Esophagus squamous epithelium (tissue), 4 donors: ENCODE results near the gene ZNF595.

Source experiments
- POLR2A ChIP-seq, 4 donors: fragments of 450-650 bp; IDR thresholded peaks; one replicate each; pipeline ENCODE4 v1.6.1; 2017; ENCODE audit warnings: antibody characterized with exemption in 4 of 4, mild to moderate bottlenecking in 4 of 4, moderate library complexity in 3 of 4
- TF ChIP-seq, protein P1 (sequence below), 6 experiments: fragments of 450-650 bp in 4 of 6; fragments of 200-600 bp in 2 of 6; sonication (generic) in 2 of 6; IDR thresholded peaks; one replicate each; pipeline ENCODE4 v1.5.1; 2016 to 2019; ENCODE audit warnings: antibody characterized with exemption in 6 of 6, mild to moderate bottlenecking in 4 of 6, moderate library complexity in 4 of 6

DNA sequence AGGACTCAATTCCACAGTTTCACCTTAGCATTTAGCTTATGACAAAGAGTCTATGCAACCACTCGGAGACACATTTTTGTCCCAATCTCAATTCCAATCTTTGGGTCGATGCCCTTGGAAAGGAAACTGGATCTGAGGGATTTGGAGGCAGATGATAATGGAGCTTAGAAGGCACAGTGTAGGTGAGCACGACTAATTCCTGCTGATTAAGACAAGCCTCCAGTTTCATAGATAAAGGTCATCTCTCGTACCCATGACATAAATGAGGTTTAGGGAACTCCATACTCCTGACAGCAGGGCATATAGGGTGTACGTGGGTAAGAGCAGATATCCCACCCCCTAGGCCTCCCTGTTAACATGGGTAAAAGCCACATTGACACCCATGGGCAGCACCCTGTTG, 46.7 kb downstream of the ZNF595 start:
- TF ChIP-seq, protein P1, sequence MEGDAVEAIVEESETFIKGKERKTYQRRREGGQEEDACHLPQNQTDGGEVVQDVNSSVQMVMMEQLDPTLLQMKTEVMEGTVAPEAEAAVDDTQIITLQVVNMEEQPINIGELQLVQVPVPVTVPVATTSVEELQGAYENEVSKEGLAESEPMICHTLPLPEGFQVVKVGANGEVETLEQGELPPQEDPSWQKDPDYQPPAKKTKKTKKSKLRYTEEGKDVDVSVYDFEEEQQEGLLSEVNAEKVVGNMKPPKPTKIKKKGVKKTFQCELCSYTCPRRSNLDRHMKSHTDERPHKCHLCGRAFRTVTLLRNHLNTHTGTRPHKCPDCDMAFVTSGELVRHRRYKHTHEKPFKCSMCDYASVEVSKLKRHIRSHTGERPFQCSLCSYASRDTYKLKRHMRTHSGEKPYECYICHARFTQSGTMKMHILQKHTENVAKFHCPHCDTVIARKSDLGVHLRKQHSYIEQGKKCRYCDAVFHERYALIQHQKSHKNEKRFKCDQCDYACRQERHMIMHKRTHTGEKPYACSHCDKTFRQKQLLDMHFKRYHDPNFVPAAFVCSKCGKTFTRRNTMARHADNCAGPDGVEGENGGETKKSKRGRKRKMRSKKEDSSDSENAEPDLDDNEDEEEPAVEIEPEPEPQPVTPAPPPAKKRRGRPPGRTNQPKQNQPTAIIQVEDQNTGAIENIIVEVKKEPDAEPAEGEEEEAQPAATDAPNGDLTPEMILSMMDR (IDR thresholded peaks at IDR 0.05), result no peak
- no peak for TF ChIP-seq POLR2A (IDR thresholded peaks at IDR 0.05)
